HG03025 (cell line): ENCODE data around the gene AMBRA1.
A peak's percentile ranks its signal among the peaks of the same experiment; 100 is the strongest.
"Not testable (repeated sequence)": the region's sequence is repeated elsewhere in the genome, so short reads cannot be mapped to it uniquely, and the experiment has no call there.

Experiments used
- ATAC-seq: cut with Tn5 transposase; IDR thresholded peaks from one replicate; pipeline ENCODE4 v1.9.1; 2021; ENCODE audit warnings: mild to moderate bottlenecking, moderate library complexity; ENCODE audit not compliant: unreplicated experiment, low FRiP score

The AMBRA1 gene

DNA sequence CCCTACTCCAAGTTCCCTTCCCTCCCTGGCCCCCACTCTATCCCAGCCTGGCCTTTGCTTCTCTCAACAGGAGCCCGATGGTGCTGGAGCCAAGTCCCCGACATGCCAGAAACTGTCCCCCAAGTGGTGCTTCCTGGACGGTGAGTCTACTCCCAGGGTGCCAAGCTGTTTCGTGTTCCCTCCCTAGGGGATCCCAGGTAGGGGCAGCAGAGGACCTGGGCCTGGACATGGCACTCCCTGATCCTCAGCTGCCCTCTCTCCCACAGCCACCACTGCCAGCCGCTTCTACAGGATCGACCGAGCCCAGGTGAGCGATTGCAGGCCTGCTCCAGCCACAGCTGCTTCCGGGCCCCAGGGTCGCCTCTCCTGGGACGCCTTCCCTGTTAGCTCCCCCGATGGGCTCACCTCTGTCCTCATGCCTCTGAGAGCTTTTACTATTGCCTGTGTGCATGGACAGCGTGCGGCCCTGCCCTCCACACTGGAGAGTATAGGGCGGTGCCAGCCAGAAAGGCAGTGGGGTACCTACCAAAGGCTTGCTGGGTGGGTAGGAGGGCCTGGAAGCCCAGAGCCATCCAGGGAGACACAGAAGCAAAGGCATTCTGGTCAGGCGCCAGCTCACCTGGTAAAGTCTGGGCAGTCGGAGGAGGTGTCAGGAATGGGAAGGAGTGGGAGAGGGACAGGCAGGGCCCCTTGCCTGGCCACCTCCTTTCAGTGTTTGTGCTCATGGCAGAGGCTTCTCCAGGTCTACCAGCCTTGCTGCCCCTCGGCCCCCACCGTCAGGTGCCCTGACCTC lies 217.4 kb downstream of the AMBRA1 start:
- no peak for ATAC-seq

- no peak for ATAC-seq
Measured at GRCh38 chr11:46375392-46376101, 218.3 kb downstream of the AMBRA1 start.

- no peak for ATAC-seq
Measured at GRCh38 chr11:46374815-46375214, 219.0 kb downstream of the AMBRA1 start.

DNA sequence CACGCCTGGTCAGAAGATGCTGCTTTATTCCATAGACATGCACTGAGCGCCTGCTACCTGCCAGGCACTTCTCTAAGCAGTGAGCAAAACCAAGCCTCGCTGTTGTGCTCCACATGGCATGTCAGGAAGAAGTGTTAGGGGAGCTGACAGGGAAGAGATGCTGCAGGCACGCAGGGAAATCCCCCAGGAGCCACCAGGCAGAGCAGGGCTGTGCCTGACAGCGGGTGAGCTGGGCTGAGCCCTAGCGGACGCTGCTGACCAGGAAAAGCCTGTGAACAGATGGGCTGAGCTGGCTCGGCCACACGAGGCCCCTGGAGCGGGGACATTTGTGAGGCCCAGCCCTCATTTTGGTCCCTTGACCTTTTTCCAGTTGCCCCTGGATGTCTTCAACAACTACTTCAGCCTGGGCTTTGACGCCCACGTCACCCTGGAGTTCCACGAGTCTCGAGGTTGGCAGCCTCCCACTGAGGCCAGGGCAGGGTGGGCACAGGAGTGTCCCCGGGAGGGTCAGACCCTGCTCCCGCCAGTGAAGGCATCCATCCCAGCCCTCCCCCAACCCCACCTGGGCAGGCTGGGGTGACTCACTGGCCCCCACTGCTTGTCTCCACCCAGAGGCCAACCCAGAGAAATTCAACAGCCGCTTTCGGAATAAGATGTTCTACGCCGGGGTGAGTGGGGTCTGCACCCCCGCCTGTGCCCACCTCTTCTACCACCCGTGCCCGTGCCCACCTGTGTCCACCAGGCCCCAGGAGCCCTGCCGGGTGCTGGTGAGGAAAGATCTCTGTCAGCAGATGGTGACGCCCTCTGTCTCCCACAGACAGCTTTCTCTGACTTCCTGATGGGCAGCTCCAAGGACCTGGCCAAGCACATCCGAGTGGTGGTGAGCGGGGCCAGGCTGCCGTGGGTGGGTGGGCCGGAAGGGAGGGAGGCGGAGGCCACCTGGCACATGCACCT lies 219.8 kb downstream of the AMBRA1 start:
- no peak for ATAC-seq

- ATAC-seq = not testable (repeated sequence)
Measured at GRCh38 chr11:46372501-46372900, 221.3 kb downstream of the AMBRA1 start.

DNA sequence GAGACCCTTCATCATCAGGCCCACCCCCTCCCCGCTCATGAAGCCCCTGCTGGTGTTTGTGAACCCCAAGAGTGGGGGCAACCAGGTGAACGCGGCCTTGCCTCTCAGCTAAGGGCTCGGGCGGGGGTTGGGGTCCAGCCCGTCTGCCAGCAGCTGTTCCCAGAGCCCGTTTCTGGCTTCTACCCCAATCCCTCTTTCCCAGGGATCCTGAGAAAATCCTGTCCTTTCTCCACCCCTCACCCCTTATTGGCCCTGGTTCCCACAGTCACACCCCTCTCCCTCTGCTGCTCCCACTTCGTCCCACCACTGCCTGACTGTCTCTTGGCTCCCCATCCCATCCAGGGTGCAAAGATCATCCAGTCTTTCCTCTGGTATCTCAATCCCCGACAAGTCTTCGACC lies 221.7 kb downstream of the AMBRA1 start:
- no peak for ATAC-seq

DNA sequence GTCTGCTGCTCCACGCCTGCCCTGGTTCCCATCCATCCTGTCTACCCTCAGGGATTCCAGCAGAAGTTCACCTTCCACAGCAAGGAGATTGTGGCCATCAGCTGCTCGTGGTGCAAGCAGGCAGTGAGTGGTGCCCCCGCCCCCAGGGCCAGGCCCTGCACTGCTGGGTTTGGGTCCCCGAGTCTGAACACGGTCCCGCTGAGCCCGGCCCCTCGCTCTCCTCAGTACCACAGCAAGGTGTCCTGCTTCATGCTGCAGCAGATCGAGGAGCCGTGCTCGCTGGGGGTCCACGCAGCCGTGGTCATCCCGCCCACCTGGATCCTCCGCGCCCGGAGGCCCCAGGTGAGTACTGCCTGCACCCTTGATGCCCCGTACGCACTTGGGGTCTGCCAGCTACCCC lies 222.6 kb downstream of the AMBRA1 start:
- ATAC-seq = not testable (repeated sequence)

DNA sequence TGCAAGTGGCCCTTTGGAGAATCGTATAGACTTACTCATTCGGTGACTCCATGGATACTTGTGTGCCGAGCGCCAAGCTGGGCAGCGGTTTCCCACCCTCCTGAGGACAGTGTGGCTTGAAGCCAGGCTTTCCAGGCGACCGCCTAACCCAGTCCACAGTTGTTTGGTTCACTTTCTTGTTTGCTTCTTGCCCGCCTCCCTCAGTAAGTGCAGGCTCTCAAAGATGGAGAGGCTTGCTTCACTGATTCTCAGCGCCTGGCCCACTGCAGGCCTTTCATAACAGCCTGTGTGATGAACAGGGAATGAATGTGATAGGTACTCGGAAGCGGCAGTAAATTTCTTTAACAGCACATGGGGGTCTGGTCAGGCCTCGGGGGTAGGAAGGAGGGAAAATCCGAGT lies 223.6 kb downstream of the AMBRA1 start:
- no peak for ATAC-seq

DNA sequence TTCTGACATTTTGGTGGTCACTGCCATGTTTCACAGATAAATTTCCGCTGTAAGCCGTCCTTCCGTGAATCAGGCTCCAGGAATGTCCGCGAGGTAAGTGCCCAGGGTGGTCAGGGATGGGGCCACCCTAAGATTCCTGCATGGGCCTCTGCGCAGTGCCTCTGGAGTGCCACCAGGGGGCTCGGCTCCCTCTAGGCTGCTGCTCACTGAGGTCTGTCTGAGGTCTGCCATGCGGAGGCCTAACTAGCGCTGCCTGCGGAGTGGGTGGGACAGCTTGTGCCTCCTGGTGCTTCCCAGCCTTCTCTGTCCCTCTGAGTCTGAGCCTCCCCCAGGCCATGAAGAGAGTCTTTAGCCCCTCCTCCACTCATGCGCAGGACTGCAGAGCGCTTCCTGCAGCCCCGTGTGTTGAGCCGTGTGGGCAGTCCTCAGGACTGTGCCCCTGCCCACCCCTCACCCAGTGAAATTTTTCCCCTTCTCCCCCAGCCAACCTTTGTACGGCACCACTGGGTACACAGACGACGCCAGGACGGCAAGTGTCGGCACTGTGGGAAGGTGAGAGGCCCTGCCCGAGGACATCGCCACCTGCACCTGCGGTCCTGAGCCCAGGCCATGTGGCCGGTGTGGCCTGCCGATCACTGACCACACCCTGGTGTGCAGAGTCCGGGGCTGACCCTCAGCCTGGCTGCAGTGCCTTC lies 224.2 kb downstream of the AMBRA1 start:
- ATAC-seq = no peak

DNA sequence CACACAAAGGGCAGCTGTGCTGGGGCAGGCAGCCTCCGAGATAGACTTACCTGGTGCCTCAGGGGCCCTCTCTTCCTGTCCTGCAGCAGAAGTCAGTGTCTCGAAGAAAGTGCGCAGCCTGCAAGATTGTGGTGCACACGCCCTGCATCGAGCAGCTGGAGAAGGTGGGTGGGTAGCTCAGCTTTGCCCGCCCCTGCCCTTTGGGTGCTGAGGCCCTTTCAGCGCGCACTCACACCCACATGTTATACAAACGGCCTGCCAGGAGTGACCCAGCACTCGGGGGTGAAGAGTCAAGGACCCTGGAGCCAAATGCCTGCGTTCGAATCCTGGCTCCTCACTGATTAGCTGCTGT lies 225.9 kb downstream of the AMBRA1 start:
- no peak for ATAC-seq

DNA sequence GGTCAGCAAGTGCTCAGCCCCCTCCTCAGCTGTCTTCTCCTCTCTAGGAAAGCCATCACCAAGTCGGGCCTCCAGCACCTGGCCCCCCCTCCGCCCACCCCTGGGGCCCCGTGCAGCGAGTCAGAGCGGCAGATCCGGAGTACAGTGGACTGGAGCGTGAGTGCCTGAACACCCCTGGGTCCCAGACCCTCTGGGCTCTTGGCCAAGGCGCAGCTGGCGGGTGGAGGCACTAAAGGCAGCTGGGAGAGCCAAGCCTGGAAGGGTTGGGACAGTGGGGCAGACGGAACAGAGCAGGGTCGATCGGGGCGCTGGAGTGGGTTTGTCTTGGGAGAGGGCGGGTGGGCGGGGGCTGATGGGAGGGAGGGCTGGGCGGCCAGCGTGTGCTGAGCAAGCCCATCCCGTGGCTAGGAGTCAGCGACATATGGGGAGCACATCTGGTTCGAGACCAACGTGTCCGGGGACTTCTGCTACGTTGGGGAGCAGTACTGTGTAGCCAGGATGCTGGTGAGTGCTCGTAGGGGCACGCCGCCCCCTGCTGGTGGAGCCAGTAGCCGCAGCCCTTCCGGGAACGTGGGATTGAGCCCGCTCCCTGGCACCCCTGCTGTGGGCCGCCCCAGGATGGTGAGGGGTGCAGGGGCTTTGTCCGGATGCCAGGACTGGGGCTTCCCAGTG lies 226.4 kb downstream of the AMBRA1 start:
- ATAC-seq = peak; percentile 43

GRCh38 chr11:46366661-46367161 lies 227.1 kb downstream of the AMBRA1 start:
- ATAC-seq = no peak

DNA sequence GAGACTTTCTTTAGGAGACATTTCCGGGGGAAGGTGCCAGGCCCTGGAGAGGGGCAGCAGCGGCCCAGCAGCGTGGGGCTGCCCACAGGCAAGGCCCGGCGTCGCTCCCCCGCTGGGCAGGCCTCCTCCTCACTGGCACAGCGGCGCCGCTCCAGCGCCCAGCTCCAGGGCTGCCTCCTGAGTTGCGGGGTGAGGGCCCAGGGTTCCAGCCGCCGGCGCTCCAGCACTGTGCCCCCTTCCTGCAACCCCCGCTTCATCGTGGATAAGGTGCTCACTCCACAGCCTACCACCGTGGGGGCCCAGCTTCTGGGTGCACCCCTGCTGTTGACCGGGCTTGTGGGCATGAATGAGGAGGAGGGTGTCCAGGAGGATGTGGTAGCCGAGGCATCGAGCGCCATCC lies 227.6 kb downstream of the AMBRA1 start:
- no peak for ATAC-seq

DNA sequence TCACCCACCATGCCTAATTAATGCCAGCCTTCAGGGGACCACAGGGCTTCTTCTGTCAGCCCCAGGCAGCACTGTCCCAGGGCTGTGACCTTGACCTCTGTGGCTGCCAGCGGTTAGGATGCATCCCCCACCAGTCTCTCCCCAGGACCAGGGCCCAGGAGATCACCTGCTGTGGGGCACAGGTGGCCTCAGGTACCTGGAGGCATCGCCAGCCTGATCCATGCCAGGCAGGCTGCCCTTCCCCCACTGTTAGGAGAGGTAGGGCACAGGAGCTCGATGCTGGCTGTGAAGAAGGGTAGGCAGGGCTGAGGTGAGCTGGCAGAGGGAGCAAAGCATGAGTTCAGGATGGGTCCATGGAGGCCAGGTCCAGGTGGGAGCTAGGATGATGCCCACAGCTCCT lies 229.0 kb downstream of the AMBRA1 start:
- no peak for ATAC-seq

DNA sequence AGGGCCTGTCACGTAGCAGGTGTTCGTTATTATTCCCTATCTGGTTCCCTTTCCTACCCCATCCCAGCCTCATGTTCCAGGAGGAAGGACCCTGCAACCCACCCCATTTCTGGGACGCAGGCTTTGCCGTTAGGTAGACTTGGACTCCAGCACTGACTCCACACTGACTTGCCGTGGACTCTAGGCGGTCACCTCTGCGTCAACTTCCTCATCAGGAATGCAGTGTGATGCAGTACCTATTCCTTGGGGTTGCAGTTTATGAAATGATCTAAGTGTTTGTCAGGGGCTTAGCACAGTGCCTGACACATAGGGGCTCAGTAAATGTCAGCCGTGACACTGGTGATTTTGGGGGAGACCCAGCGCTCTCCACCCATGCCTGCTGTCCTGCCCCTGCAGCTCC lies 229.8 kb downstream of the AMBRA1 start:
- ATAC-seq = no peak

DNA sequence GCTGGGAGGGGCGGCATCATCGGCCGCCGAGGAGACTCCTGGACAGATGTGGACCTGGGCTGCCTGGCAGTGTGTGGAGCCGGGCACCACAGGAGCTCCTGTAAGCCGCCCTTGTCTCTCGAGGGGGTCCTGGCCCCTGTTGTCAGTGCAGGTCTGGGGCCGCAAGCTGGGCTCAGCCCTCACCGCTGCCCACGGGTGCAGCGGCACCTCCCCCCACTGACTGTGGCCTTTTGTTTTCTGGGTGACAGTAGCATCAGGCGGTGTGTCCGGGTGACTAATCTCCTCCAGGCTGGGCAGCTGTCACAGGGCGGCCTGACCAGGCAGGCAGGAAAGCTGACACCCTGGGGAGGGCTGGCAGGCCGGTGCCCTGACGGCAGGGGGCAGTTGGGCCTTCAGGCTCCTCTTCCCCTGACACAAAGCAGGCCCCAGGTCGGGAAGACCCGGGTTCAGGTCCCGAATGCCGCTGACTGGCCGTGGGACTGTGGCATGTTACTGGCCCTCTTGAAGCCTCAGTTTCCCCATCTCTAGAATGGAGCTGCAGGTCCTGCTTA lies 230.3 kb downstream of the AMBRA1 start:
- ATAC-seq = no peak

DNA sequence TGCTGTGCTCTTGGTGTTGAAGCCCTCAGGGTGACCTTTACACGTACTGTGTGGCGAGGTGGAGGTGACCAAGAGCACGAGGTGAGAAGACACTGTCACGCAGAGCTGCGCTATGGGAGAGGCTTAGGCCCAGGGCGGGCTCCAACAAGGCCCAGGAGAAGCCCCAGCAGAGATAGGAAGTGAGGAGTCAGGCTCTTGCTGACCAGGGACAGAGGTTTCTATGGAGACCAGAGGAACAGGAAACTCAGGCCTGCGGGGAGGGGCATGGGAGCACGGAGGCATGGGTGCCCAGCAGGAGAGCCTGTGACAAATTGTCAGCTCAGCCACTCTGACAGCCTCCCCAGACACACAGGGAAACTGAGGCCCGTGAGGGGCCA lies 230.8 kb downstream of the AMBRA1 start:
- no peak for ATAC-seq

DNA sequence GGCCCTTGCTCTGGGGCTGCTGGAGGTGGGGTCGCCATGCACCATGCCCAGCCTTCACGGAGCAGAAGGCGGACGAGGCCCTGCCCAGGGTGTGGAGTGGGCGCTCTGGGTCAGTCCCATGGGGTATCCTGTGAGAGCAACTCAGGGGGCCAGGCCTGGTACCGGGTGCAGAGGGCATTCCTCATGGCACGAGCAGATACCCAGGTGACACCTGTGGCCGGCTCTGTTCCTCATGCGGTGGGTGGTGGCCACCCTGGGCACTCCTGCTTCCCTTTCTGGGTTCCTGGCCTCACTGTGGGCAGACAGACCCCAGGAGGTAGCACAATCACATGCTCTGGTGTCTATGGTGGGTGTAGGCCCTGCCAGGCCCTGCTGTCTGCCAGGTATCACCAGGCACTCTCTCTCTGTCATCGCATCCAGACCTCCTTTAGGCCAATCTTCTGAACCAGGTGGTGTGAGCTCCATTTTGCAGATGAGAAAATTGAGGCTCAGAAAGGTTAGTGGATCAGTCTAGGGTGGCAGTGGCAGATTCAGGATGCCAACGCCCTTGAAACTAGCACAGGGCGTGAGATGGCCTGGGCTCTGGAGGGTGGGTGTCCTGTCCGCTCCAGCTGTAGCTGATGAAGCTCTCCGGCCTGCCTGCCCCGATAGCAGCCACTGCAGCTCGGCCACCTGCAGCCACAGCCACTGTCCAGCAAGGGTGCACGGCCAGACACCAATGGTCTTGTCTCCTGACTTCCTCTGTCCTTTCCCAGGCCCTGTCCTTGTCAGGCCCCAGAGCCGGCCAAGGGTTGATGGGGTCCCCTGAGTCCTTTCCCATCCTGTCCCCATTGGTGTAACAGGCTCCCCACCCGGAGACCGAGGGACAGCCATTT lies 231.4 kb downstream of the AMBRA1 start:
- no peak for ATAC-seq
